Activated B cell treated with CpG ODN at 0.5 μM for 24 hours (primary cell): ENCODE measurements around the gene OR1E1. TPM values are rescaled to one million over a fixed set of nuclear protein-coding genes. Genes with fewer than 3 reads are reported as not detected.
"Not testable (repeated sequence)": the region's sequence is repeated elsewhere in the genome, so short reads cannot be mapped to it uniquely, and the experiment has no call there.

Source experiments
- ATAC-seq: fragments of 200-7000 bp; cut with Tn5 transposase; one replicate; pipeline ENCODE4 v1.10.0; 2021; ENCODE audit warnings: low read depth, mild to moderate bottlenecking, moderate library complexity
- CTCF ChIA-PET: fragments of 350-600 bp; sonication (Branson Sonifier 250); formaldehyde crosslinking; loops from one replicate; lab custom pipeline; 2021; ENCODE audit warnings: antibody characterized with exemption; lab: Charles Lee
- POLR2A ChIA-PET: fragments of 350-600 bp; sonication (Branson Sonifier 250); formaldehyde crosslinking; loops from one replicate; lab custom pipeline; 2021; ENCODE audit warnings: antibody characterized with exemption; lab: Charles Lee
- DNase-seq: peaks from one replicate; pipeline ENCODE4 v3.0.0; 2022
- H3K27ac Mint-ChIP-seq: one replicate; pipeline ENCODE4 v1.8.0; 2020; ENCODE audit warnings: mixed read lengths
- H3K27me3 Mint-ChIP-seq: one replicate; pipeline ENCODE4 v1.8.0; 2021; ENCODE audit warnings: mixed read lengths
- H3K36me3 Mint-ChIP-seq: one replicate; pipeline ENCODE4 v1.8.0; 2021; ENCODE audit warnings: low read depth, mixed read lengths
- H3K4me1 Mint-ChIP-seq: one replicate; pipeline ENCODE4 v1.8.0; 2021; ENCODE audit warnings: mixed read lengths
- H3K4me3 Mint-ChIP-seq: one replicate; pipeline ENCODE4 v1.8.0; 2020; ENCODE audit warnings: mild to moderate bottlenecking, mixed read lengths
- H3K9me3 Mint-ChIP-seq: one replicate; pipeline ENCODE4 v1.8.0; 2020; ENCODE audit warnings: mixed read lengths
- CTCF ChIP-seq: fragments of 200-600 bp; IDR thresholded peaks from one replicate; pipeline ENCODE4 v1.8.0; 2022; ENCODE audit warnings: antibody characterized with exemption, mild to moderate bottlenecking
- intact Hi-C: fragments of 100-400 bp; cut with micrococcal nuclease; formaldehyde crosslinking; loops from one replicate; pipeline ENCODE4 v1.15.1; 2024
- total RNA-seq: library from RNA; stranded (reverse); gene quantifications from 2 replicates; pipeline ENCODE4 v1.2.3, GENCODE V29; 2022

OR1E1 gene
- total RNA-seq, 1 donor from 2014 or later, result not detected

- no peaks in the 10 kb centered on the region for H3K36me3 Mint-ChIP-seq
- CTCF ChIA-PET, result no interaction called here
These were observed 1.8 kb upstream of the OR1E1 start for GRCh38 chr17:3400055-3400454.

GRCh38 chr17:3397801-3398200 lies 409 bp downstream of the OR1E1 start:
- CTCF ChIA-PET, H3K4me3 Mint-ChIP-seq, H3K4me1 Mint-ChIP-seq, DNase-seq, H3K36me3 Mint-ChIP-seq, POLR2A ChIA-PET, H3K27ac Mint-ChIP-seq, intact Hi-C loops, H3K9me3 Mint-ChIP-seq, ATAC-seq: not testable (repeated sequence)
- peaks cover 11% of the 10 kb centered on the region for H3K27me3 Mint-ChIP-seq

More at GRCh38 chr17:3400055-3400454, 1.8 kb upstream of the OR1E1 start:
- Mint-ChIP-seq H3K4me1 (no peaks in the 10 kb centered on the region), H3K9me3 (peaks cover 2% of the 10 kb centered on the region), H3K4me3 (no peak overlapping the region), H3K27ac (no peak overlapping the region), H3K27me3 (peaks cover 7% of the 10 kb centered on the region)
- intact Hi-C loops, result no loop called here
- no peak for ATAC-seq
- POLR2A ChIA-PET, result no interaction called here
- DNase-seq, result no peak
- TF ChIP-seq CTCF, result no peak

- peaks cover 35% of the 10 kb centered on the region for H3K27me3 Mint-ChIP-seq
- H3K36me3 Mint-ChIP-seq, result no peaks in the 10 kb centered on the region
- no peaks in the 10 kb centered on the region for H3K4me1 Mint-ChIP-seq
- DNase-seq, result no peak
- no peak for ATAC-seq
- peaks cover 6% of the 10 kb centered on the region for H3K9me3 Mint-ChIP-seq
- intact Hi-C loops, result no loop called here
- no peak overlapping the region for H3K27ac Mint-ChIP-seq
- no peak overlapping the region for H3K4me3 Mint-ChIP-seq
- TF ChIP-seq CTCF, result no peak
- ChIA-PET POLR2A (no interaction called here), CTCF (no interaction called here)
These were observed 8.4 kb downstream of the OR1E1 start for GRCh38 chr17:3389791-3390190.

GRCh38 chr17:3385869-3386816 lies 12.1 kb downstream of the OR1E1 start, which contains the start of gene OR3A2:
OR3A2 (minus strand) TSS chr17:3386308.
- H3K36me3 Mint-ChIP-seq, result no peaks in the 10 kb centered on the region
- TF ChIP-seq CTCF, result no peak
- ATAC-seq, result peak; percentile 61
- intact Hi-C loops, result no loop called here
- POLR2A ChIA-PET, result no interaction called here
- DNase-seq, result no peak
- no peaks in the 10 kb centered on the region for H3K4me1 Mint-ChIP-seq
- CTCF ChIA-PET, result no interaction called here
- peaks cover 34% of the 10 kb centered on the region for H3K27me3 Mint-ChIP-seq
- peak within 1 kb of the TSS; percentile 59 for H3K4me3 Mint-ChIP-seq
- no peak within 1 kb of the TSS for H3K27ac Mint-ChIP-seq
- no peaks in the 10 kb centered on the region for H3K9me3 Mint-ChIP-seq

GRCh38 chr17:3381957-3382356 lies 16.3 kb downstream of the OR1E1 start:
- Mint-ChIP-seq H3K4me3 (no peak overlapping the region), H3K4me1 (no peaks in the 10 kb centered on the region)
- CTCF ChIA-PET, result no interaction called here

More at GRCh38 chr17:3381957-3382356, 16.3 kb downstream of the OR1E1 start:
- Mint-ChIP-seq H3K27ac (no peak overlapping the region), H3K36me3 (no peaks in the 10 kb centered on the region), H3K27me3 (peaks cover 37% of the 10 kb centered on the region), H3K9me3 (no peaks in the 10 kb centered on the region)
- ATAC-seq (no peak), DNase-seq (no peak)
- POLR2A ChIA-PET, result no interaction called here
- intact Hi-C loops, result no loop called here
- TF ChIP-seq CTCF, result no peak
